ENCODE measurements around the gene SYNDIG1L. TPM values are rescaled to one million over a fixed set of nuclear protein-coding genes. Genes with fewer than 3 reads are reported as not detected.

Gene SYNDIG1L
- 1 to 10 TPM in 1 of 3 donors, under 1 TPM in 2; 0.33 to 1.0 (median 0.64) TPM for total RNA-seq

DNA sequence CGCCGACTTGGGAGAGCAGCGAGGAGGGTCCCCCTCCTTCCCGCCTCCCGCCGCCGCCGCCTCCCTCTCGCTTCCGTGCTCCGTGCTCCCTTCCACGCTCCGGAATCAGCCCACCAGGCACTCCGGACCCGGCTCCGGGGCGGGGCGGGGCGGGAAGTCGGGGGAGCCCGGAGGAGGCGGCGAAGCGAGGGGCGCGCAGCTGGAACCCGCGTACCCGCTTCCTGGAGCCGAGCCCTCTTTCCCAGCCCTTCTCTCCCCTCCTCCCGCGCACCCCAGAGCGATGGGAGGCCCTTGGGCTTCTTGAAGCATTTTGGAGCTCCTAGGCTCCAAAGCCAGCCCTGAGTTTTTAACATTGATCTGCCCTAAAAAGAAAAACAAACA lies at the start of gene SYNDIG1L:
SYNDIG1L (minus strand) TSS at position 9 of the 381 bp plus-strand sequence. CDS start 16,466 bp downstream, outside the sequence.
- H3K4me3 ChIP-seq, result peak within 1 kb of the TSS in 2 of 3 donors; percentile 13 to 50
- no peak for DNase-seq (ENCODE audit: low spot score in 2 of 2)
- intact Hi-C loops (cut with DNase I; ENCODE audit: low total_unique reads), result no loop called here

DNA sequence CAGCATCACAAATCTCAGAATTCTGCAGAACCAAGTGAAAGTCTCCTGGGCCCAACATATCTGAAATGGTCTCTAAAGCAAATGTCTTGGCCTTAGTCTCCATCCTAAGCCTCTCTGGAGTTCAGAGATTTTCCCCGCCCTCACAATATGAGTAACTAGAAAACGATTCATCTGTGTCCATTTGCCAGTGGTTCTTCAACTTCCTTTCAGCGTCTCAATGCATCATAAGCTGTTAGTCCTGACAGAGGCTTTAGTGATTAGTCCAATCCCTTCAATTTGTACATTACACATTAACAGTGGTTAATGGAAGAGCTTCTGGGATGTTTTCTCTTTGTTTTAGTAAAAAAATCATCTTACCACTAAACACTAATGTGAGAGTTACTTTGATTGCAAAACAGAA lies 49.7 kb upstream of the SYNDIG1L start:
- Histone ChIP-seq H3K27ac (peak overlapping the region in 1 of 2 donors; percentile 28), H3K4me3 (no peak overlapping the region), H3K27me3 (no peaks in the 10 kb centered on the region), H3K36me3 (peaks cover 10% of the 10 kb centered on the region), H3K4me1 (no peaks in the 10 kb centered on the region), H3K9me3 (no peaks in the 10 kb centered on the region)
- TF ChIP-seq POLR2A (IDR thresholded peaks at IDR 0.05) (no peak), POLR2AphosphoS5 (IDR thresholded peaks at IDR 0.05) (no peak)
- TF ChIP-seq, protein P1, sequence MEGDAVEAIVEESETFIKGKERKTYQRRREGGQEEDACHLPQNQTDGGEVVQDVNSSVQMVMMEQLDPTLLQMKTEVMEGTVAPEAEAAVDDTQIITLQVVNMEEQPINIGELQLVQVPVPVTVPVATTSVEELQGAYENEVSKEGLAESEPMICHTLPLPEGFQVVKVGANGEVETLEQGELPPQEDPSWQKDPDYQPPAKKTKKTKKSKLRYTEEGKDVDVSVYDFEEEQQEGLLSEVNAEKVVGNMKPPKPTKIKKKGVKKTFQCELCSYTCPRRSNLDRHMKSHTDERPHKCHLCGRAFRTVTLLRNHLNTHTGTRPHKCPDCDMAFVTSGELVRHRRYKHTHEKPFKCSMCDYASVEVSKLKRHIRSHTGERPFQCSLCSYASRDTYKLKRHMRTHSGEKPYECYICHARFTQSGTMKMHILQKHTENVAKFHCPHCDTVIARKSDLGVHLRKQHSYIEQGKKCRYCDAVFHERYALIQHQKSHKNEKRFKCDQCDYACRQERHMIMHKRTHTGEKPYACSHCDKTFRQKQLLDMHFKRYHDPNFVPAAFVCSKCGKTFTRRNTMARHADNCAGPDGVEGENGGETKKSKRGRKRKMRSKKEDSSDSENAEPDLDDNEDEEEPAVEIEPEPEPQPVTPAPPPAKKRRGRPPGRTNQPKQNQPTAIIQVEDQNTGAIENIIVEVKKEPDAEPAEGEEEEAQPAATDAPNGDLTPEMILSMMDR (IDR thresholded peaks at IDR 0.05), result no peak
- DNase-seq (ENCODE audit: low spot score in 2 of 2), result no peak
- intact Hi-C loops (cut with DNase I; ENCODE audit: low total_unique reads), result no loop called here

More for the DNA sequence above, at the start of gene SYNDIG1L:
- TF ChIP-seq POLR2AphosphoS5 (IDR thresholded peaks at IDR 0.05) (no peak), POLR2A (IDR thresholded peaks at IDR 0.05) (no peak)
- TF ChIP-seq, protein P1 (IDR thresholded peaks at IDR 0.05), result no peak
- H3K4me1 ChIP-seq, result no peaks in the 10 kb centered on the region
- H3K36me3 ChIP-seq, result no peaks in the 10 kb centered on the region
- H3K27me3 ChIP-seq, result peaks cover 0 to 21% of the 10 kb centered on the region in 2 donors
- H3K27ac ChIP-seq, result no peak within 1 kb of the TSS
- peaks cover 0 to 2% of the 10 kb centered on the region in 2 donors for H3K9me3 ChIP-seq

DNA sequence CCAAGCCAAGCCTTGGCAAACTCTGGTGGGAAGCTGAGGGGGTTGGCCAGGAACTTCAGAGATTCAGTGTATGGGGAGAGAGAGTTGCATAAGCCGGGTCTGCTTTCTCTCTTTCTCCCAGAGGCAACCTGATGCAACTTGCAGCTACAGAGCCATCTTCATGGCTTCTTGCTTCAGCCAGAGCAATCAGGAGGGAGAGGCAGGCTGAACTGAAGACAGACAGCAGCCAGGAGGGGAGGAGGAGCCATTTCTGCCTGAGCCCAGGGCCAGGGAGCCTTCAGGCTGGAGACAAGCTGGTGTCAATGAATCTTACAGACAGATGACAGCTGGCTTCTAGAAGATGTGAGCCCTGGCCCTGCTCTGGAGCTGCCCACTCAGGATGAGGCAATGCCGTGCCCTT lies 48.4 kb upstream of the SYNDIG1L start:
- H3K36me3 ChIP-seq, result peaks cover 2% of the 10 kb centered on the region
- TF ChIP-seq POLR2AphosphoS5 (IDR thresholded peaks at IDR 0.05) (no peak), POLR2A (IDR thresholded peaks at IDR 0.05) (no peak)
- TF ChIP-seq, protein P1 (IDR thresholded peaks at IDR 0.05), result no peak
- intact Hi-C loops (cut with DNase I; ENCODE audit: low total_unique reads), result no loop called here

DNA sequence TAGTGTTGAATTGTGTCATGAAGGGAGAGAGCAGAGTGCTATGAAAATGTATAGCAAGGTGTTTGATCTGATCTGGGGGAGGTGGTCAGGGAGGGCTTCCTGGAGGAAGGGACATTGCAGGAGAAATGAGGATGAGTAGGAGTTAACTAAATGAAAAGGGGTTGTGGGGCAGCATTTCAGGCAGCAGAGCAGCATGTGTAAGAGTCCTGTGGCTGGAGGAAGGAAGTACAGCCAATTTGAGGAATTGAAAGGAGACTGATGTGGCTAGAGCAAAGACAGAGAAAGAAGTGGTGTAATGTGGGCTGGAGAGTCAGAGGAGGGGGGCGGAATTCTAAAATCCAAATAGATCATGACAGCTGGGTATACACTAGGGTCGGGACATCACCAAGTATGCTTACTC lies 46.6 kb upstream of the SYNDIG1L start:
- H3K36me3 ChIP-seq, result no peaks in the 10 kb centered on the region
- H3K27ac ChIP-seq, result no peak overlapping the region
- H3K4me3 ChIP-seq, result no peak overlapping the region
- H3K9me3 ChIP-seq, result no peaks in the 10 kb centered on the region
- H3K4me1 ChIP-seq, result no peaks in the 10 kb centered on the region
- no peak for DNase-seq (ENCODE audit: low spot score in 2 of 2)
- H3K27me3 ChIP-seq, result no peaks in the 10 kb centered on the region
- intact Hi-C loops (cut with DNase I; ENCODE audit: low total_unique reads), result no loop called here
- TF ChIP-seq, protein P1 (IDR thresholded peaks at IDR 0.05), result no peak
- TF ChIP-seq POLR2A (IDR thresholded peaks at IDR 0.05) (no peak), POLR2AphosphoS5 (IDR thresholded peaks at IDR 0.05) (no peak)

More for the DNA sequence above, 48.4 kb upstream of the SYNDIG1L start:
- DNase-seq (ENCODE audit: low spot score in 2 of 2), result no peak
- Histone ChIP-seq H3K9me3 (no peaks in the 10 kb centered on the region), H3K4me1 (no peaks in the 10 kb centered on the region), H3K27ac (no peak overlapping the region), H3K4me3 (no peak overlapping the region), H3K27me3 (no peaks in the 10 kb centered on the region)

DNA sequence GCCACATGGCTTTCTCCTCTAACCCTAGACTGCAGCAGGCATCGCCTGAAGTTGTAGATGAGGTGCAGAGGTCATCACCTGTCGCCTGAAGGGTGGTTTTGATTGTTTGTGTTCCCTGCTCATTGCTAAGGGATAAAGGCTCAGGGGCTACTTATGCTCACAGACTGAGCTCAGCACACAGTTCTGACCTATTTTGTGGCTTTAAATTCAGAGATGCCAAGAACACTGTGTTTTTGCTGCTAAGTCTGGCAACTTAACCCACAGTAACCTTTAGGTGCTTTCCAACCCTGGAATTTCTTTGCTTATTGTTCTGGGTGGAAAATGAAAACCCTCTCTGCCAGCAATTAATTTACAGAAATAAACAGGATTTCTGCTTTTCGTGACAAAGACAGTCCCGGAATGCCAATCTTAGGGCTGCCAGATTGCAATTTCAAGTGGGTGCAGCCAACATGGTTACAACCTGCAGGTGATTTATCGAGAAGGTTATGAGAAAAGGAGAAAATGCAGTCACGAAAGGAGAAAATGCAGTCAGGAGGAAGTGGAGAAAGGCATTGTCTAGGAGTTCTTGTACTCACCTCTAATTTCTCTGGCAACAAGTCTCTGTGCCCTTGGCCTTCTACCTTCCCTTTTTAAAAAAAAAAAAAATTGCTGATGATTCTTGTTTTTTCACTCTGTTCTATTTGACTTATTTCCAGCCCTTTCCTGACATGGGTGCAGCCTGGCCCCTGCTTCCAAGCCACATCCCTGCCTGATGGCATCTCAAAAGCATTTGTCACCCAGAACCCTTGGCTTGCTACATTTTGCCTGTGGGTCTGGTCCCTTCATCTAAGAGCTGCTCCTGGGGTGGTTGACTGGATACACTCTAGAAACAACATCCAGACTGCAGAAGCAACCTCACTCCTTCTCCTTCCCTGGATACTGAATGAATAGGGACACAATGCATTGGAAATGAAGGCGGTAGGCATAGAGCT lies 43.8 kb upstream of the SYNDIG1L start:
- Histone ChIP-seq H3K9me3 (no peaks in the 10 kb centered on the region), H3K27ac (peak overlapping the region; percentile 8 to 68), H3K36me3 (no peaks in the 10 kb centered on the region), H3K4me3 (peak overlapping the region in 1 of 3 donors; percentile 10), H3K4me1 (no peaks in the 10 kb centered on the region), H3K27me3 (no peaks in the 10 kb centered on the region)
- TF ChIP-seq POLR2A (IDR thresholded peaks at IDR 0.05) (no peak), POLR2AphosphoS5 (IDR thresholded peaks at IDR 0.05) (no peak)
- TF ChIP-seq, protein P1 (IDR thresholded peaks at IDR 0.05), result no peak
- peak in 1 of 2 donors; percentile 58 for DNase-seq (ENCODE audit: low spot score in 2 of 2)
- intact Hi-C loops (cut with DNase I; ENCODE audit: low total_unique reads), result no loop called here
